ENCODE data around the gene MARCHF2. TPM values are rescaled to one million over a fixed set of nuclear protein-coding genes. Genes with fewer than 3 reads are reported as not detected.
A peak's percentile ranks its signal among the peaks of the same experiment; 100 is the strongest.
"Not testable (repeated sequence)": the region's sequence is repeated elsewhere in the genome, so short reads cannot be mapped to it uniquely, and the experiment has no call there.

Gene MARCHF2
- polyA plus RNA-seq, 3 donors: 47.8 to 117 (median 90.8) TPM

- Histone ChIP-seq H3K4me1 (ENCODE audit: control insufficient read depth in 1 of 2, insufficient read depth in 2 of 2, low read length in 2 of 2) (no peaks in the 10 kb centered on the region), H3K27ac (ENCODE audit: low read depth in 1 of 2, low read length in 2 of 2) (no peak overlapping the region), H2AFZ (ENCODE audit: insufficient read depth, low read depth, low read length, poor library complexity, severe bottlenecking) (no peak overlapping the region), H3K27me3 (ENCODE audit: control insufficient read depth in 2 of 2, insufficient read depth in 2 of 2, low read length in 2 of 2) (no peaks in the 10 kb centered on the region), H3K79me2 (ENCODE audit: insufficient read depth, low read length) (no peaks in the 10 kb centered on the region), H3K9me3 (replicated peaks in 1 of 2; ENCODE audit: control insufficient read depth in 1 of 2, insufficient read depth in 1 of 2, low read length in 2 of 2) (no peaks in the 10 kb centered on the region), H3K4me2 (replicated peaks; ENCODE audit: extremely low read depth, low read length, poor library complexity, severe bottlenecking) (no peak overlapping the region), H4K20me1 (ENCODE audit: insufficient read depth, low read length) (no peaks in the 10 kb centered on the region), H3K9ac (ENCODE audit: insufficient read depth, low read length, poor library complexity, severe bottlenecking) (no peak overlapping the region), H3K4me3 (replicated peaks in 1 of 3; ENCODE audit: low read depth in 2 of 3, low read length in 3 of 3) (no peak overlapping the region), H3K36me3 (replicated peaks in 1 of 2; ENCODE audit: control insufficient read depth in 1 of 2, insufficient read depth in 2 of 2, low read length in 2 of 2) (peaks cover 10 to 27% of the 10 kb centered on the region in 2 donors)
- H3K36me3 Mint-ChIP-seq: peaks cover 31 to 53% of the 10 kb centered on the region in 2 donors
- TF ChIP-seq, protein P1, sequence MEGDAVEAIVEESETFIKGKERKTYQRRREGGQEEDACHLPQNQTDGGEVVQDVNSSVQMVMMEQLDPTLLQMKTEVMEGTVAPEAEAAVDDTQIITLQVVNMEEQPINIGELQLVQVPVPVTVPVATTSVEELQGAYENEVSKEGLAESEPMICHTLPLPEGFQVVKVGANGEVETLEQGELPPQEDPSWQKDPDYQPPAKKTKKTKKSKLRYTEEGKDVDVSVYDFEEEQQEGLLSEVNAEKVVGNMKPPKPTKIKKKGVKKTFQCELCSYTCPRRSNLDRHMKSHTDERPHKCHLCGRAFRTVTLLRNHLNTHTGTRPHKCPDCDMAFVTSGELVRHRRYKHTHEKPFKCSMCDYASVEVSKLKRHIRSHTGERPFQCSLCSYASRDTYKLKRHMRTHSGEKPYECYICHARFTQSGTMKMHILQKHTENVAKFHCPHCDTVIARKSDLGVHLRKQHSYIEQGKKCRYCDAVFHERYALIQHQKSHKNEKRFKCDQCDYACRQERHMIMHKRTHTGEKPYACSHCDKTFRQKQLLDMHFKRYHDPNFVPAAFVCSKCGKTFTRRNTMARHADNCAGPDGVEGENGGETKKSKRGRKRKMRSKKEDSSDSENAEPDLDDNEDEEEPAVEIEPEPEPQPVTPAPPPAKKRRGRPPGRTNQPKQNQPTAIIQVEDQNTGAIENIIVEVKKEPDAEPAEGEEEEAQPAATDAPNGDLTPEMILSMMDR (IDR thresholded peaks at IDR 0.05): no peak
- H3K9me3 Mint-ChIP-seq: no peaks in the 10 kb centered on the region
- peaks cover 0 to 9% (median 1%) of the 10 kb centered on the region in 3 donors for H3K27me3 Mint-ChIP-seq (ENCODE audit: low read depth in 3 of 3)
- WGBS (ENCODE audit: insufficient coverage): 96% methylated on average over 12 of the region's 12 CpGs
- H3K4me3 Mint-ChIP-seq: no peak overlapping the region
- intact Hi-C loops (cut with micrococcal nuclease): no loop called here
- DNase-seq: no peak
- H3K27ac Mint-ChIP-seq: no peak overlapping the region
- H3K4me1 Mint-ChIP-seq: no peaks in the 10 kb centered on the region
These were observed 25.1 kb downstream of the MARCHF2 start for GRCh38 chr19:8438236-8438635.

- 86% methylated on average over 4 of the region's 6 CpGs for WGBS (ENCODE audit: insufficient coverage)
- Histone ChIP-seq H3K36me3 (replicated peaks in 1 of 2; ENCODE audit: control insufficient read depth in 1 of 2, insufficient read depth in 2 of 2, low read length in 2 of 2) (peaks cover 15 to 28% of the 10 kb centered on the region in 2 donors), H3K9me3 (replicated peaks in 1 of 2; ENCODE audit: control insufficient read depth in 1 of 2, insufficient read depth in 1 of 2, low read length in 2 of 2) (no peaks in the 10 kb centered on the region), H3K79me2 (ENCODE audit: insufficient read depth, low read length) (peaks cover 22% of the 10 kb centered on the region), H3K4me2 (replicated peaks; ENCODE audit: extremely low read depth, low read length, poor library complexity, severe bottlenecking) (no peak overlapping the region), H3K4me1 (ENCODE audit: control insufficient read depth in 1 of 2, insufficient read depth in 2 of 2, low read length in 2 of 2) (peaks cover 21 to 25% of the 10 kb centered on the region in 2 donors), H3K27me3 (ENCODE audit: control insufficient read depth in 2 of 2, insufficient read depth in 2 of 2, low read length in 2 of 2) (no peaks in the 10 kb centered on the region), H3K27ac (ENCODE audit: low read depth in 1 of 2, low read length in 2 of 2) (no peak overlapping the region), H2AFZ (ENCODE audit: insufficient read depth, low read depth, low read length, poor library complexity, severe bottlenecking) (no peak overlapping the region), H3K9ac (ENCODE audit: insufficient read depth, low read length, poor library complexity, severe bottlenecking) (no peak overlapping the region), H3K4me3 (replicated peaks in 1 of 3; ENCODE audit: low read depth in 2 of 3, low read length in 3 of 3) (no peak overlapping the region), H4K20me1 (ENCODE audit: insufficient read depth, low read length) (peaks cover 21% of the 10 kb centered on the region)
- Mint-ChIP-seq H3K9me3 (no peaks in the 10 kb centered on the region), H3K4me3 (no peak overlapping the region), H3K4me1 (peaks cover 21% of the 10 kb centered on the region), H3K27ac (peak overlapping the region in 2 of 7 donors; percentile 52), H3K36me3 (peaks cover 28 to 31% of the 10 kb centered on the region in 2 donors), H3K27me3 (ENCODE audit: low read depth in 3 of 3) (peaks cover 0 to 7% (median 1%) of the 10 kb centered on the region in 3 donors)
- no peak for DNase-seq
- TF ChIP-seq, protein P1 (IDR thresholded peaks at IDR 0.05): no peak
- intact Hi-C loops (cut with micrococcal nuclease): loop anchor here in 1 of 2 donors (10.0 kb wide), 1 partner anchor 63 kb away; the partner anchor contains the start of gene PRAM1
These were observed 28.8 kb downstream of the MARCHF2 start for GRCh38 chr19:8441725-8442544.

- not testable (repeated sequence) for DNase-seq; H3K9me3 ChIP-seq (replicated peaks in 1 of 2; ENCODE audit: control insufficient read depth in 1 of 2, insufficient read depth in 1 of 2, low read length in 2 of 2); H3K9me3 Mint-ChIP-seq; H3K27me3 ChIP-seq (ENCODE audit: control insufficient read depth in 2 of 2, insufficient read depth in 2 of 2, low read length in 2 of 2); H3K27me3 Mint-ChIP-seq (ENCODE audit: low read depth in 3 of 3)
- peaks cover 36% of the 10 kb centered on the region for H3K4me1 Mint-ChIP-seq
- Histone ChIP-seq H3K79me2 (ENCODE audit: insufficient read depth, low read length) (peaks cover 45% of the 10 kb centered on the region), H3K4me1 (ENCODE audit: control insufficient read depth in 1 of 2, insufficient read depth in 2 of 2, low read length in 2 of 2) (peaks cover 25 to 26% of the 10 kb centered on the region in 2 donors), H3K4me2 (replicated peaks; ENCODE audit: extremely low read depth, low read length, poor library complexity, severe bottlenecking) (peak overlapping the region; percentile 89), H3K9ac (ENCODE audit: insufficient read depth, low read length, poor library complexity, severe bottlenecking) (peak overlapping the region; percentile 98), H2AFZ (ENCODE audit: insufficient read depth, low read depth, low read length, poor library complexity, severe bottlenecking) (peak overlapping the region; percentile 97), H3K36me3 (replicated peaks in 1 of 2; ENCODE audit: control insufficient read depth in 1 of 2, insufficient read depth in 2 of 2, low read length in 2 of 2) (peaks cover 16% of the 10 kb centered on the region in 2 donors), H3K4me3 (replicated peaks in 1 of 3; ENCODE audit: low read depth in 2 of 3, low read length in 3 of 3) (peak overlapping the region; percentile 79 to 94 (median 94)), H4K20me1 (ENCODE audit: insufficient read depth, low read length) (peaks cover 44% of the 10 kb centered on the region), H3K27ac (ENCODE audit: low read depth in 1 of 2, low read length in 2 of 2) (peak overlapping the region; percentile 64 to 94)
- H3K4me3 Mint-ChIP-seq: peak overlapping the region; percentile 93 to 98
- WGBS (ENCODE audit: insufficient coverage): 43% methylated on average over 17 of the region's 32 CpGs
- peaks cover 22 to 24% of the 10 kb centered on the region in 2 donors for H3K36me3 Mint-ChIP-seq
- intact Hi-C loops (cut with micrococcal nuclease): loop anchor here in 1 of 2 donors (10.0 kb wide), 1 partner anchor 61 kb away; the partner anchor contains the start of gene PRAM1
- peak overlapping the region; percentile 87 to 97 (median 95) for H3K27ac Mint-ChIP-seq
These were observed 31.1 kb downstream of the MARCHF2 start for GRCh38 chr19:8444140-8444676.

Measured in CD14-positive monocyte (primary cell).